Transverse colon (tissue), 4 donors: ENCODE results near the gene ATF3.

Source experiments
- CTCF ChIP-seq, 5 experiments: fragments of 200-600 bp in 3 of 5; fragments of 450-650 bp in 2 of 5; sonication (generic) in 3 of 5; IDR thresholded peaks; 1 replicate in 2 of 5; 2 replicates in 3 of 5; pipeline ENCODE4 v1.5.1; 2016 to 2017; ENCODE audit warnings: antibody characterized with exemption in 5 of 5, inconsistent platforms in 3 of 5, mild to moderate bottlenecking in 2 of 5, moderate library complexity in 1 of 5
- POLR2AphosphoS5 ChIP-seq, 3 donors: sonication (generic); formaldehyde crosslinking; IDR thresholded peaks; one replicate each; pipeline ENCODE4 v1.6.1; 2016; ENCODE audit warnings: antibody characterized with exemption in 3 of 3

- TF ChIP-seq CTCF (IDR thresholded peaks at IDR 0.05) (no peak), POLR2AphosphoS5 (IDR thresholded peaks at IDR 0.05) (no peak)
These were observed 13.9 kb downstream of the ATF3 start for GRCh38 chr1:212622467-212622866.
